SJSA1 (cell line): Measurements from ENCODE around the gene PRKAA1. TPM values are rescaled to one million over a fixed set of nuclear protein-coding genes. Genes with fewer than 3 reads are reported as not detected.
"Not testable (repeated sequence)": the region's sequence is repeated elsewhere in the genome, so short reads cannot be mapped to it uniquely, and the experiment has no call there.

Experiments used
- DNase-seq, 2 experiments: peaks; one replicate each; pipeline ENCODE4 v3.0.0-alpha.2; 2015 to 2020; ENCODE audit warnings: low spot score in 2 of 2, low read depth in 1 of 2
- H3K27ac ChIP-seq: fragments of 250-450 bp; sonication (Bioruptor Pico); 2 replicates; pipeline ENCODE4 v1.5.1; 2020; ENCODE audit warnings: mild to moderate bottlenecking, moderate library complexity
- H3K27me3 ChIP-seq: fragments of 250-450 bp; sonication (Bioruptor Pico); replicated peaks from 2 replicates; pipeline ENCODE4 v1.5.1; 2020; ENCODE audit warnings: mild to moderate bottlenecking, moderate library complexity
- H3K36me3 ChIP-seq: fragments of 250-450 bp; sonication (Bioruptor Pico); 2 replicates; pipeline ENCODE4 v1.5.1; 2020; ENCODE audit warnings: mild to moderate bottlenecking
- H3K4me1 ChIP-seq: fragments of 250-450 bp; sonication (Bioruptor Pico); replicated peaks from 2 replicates; pipeline ENCODE4 v1.6.1; 2021; ENCODE audit warnings: mild to moderate bottlenecking
- H3K4me3 ChIP-seq: fragments of 250-450 bp; sonication (Bioruptor Pico); 2 replicates; pipeline ENCODE4 v1.5.1; 2020; ENCODE audit warnings: mild to moderate bottlenecking
- H3K9me3 ChIP-seq: fragments of 250-450 bp; sonication (Bioruptor Pico); replicated peaks from 2 replicates; pipeline ENCODE4 v1.5.1; 2020; ENCODE audit warnings: mild to moderate bottlenecking
- total RNA-seq: library from RNA; depleted of rRNA; stranded (reverse); fragments of >200 nt; shearing (Covaris generic); gene quantifications from 2 replicates; pipeline ENCODE4 v1.2.3, GENCODE V29; 2014; rRNA removed

The PRKAA1 gene
- total RNA-seq, 1 experiment from 2014 or later: 106 TPM

GRCh38 chr5:40716590-40716989 lies 81.6 kb downstream of the PRKAA1 start:
- no peak overlapping the region for H3K4me3 ChIP-seq
- H3K36me3 ChIP-seq: peaks cover 9% of the 10 kb centered on the region
- H3K9me3 ChIP-seq: 0 out of 2 replicates have a peak, but pooled peaks cover 3% of the 10 kb centered on the region
- no peak overlapping the region for H3K27ac ChIP-seq
- no peaks in the 10 kb centered on the region for H3K27me3 ChIP-seq
- H3K4me1 ChIP-seq: no peaks in the 10 kb centered on the region
- DNase-seq: no peak

GRCh38 chr5:40716000-40716399 lies 82.2 kb downstream of the PRKAA1 start:
- Histone ChIP-seq H3K27me3 (no peaks in the 10 kb centered on the region), H3K9me3 (0 out of 2 replicates have a peak, but pooled peaks cover 3% of the 10 kb centered on the region), H3K36me3 (peaks cover 4% of the 10 kb centered on the region), H3K27ac (no peak overlapping the region), H3K4me1 (no peaks in the 10 kb centered on the region), H3K4me3 (no peak overlapping the region)
- peak in 1 of 2 experiments; percentile 6 for DNase-seq

- no peak for DNase-seq
- Histone ChIP-seq H3K4me3 (no peak overlapping the region), H3K27ac (no peak overlapping the region), H3K36me3 (no peaks in the 10 kb centered on the region), H3K9me3 (no peaks in the 10 kb centered on the region), H3K4me1 (no peaks in the 10 kb centered on the region), H3K27me3 (no peaks in the 10 kb centered on the region)
Observed at GRCh38 chr5:40714001-40714400, 84.2 kb downstream of the PRKAA1 start.

GRCh38 chr5:40710575-40710974 lies 87.6 kb downstream of the PRKAA1 start:
- H3K9me3 ChIP-seq, H3K4me1 ChIP-seq, H3K27ac ChIP-seq: not testable (repeated sequence)

More at GRCh38 chr5:40710575-40710974, 87.6 kb downstream of the PRKAA1 start:
- DNase-seq, H3K36me3 ChIP-seq, H3K4me3 ChIP-seq, H3K27me3 ChIP-seq: not testable (repeated sequence)

Other genes with a start within 250 kb of the PRKAA1 start
- 22.5 and 27.6 TPM in 2 replicates for gene PTGER4, start 118.5 kb downstream of the PRKAA1 start, total RNA-seq
- 19.1 and 19.4 TPM in 2 replicates for gene TTC33, start 42.4 kb downstream of the PRKAA1 start, total RNA-seq
- gene RPL37, start 36.8 kb upstream of the PRKAA1 start, total RNA-seq: 145 and 281 TPM in 2 replicates
- 4.3 and 6.6 TPM in 2 replicates for gene CARD6, start 43.0 kb upstream of the PRKAA1 start, total RNA-seq
- gene C7, start 111.1 kb upstream of the PRKAA1 start, total RNA-seq: not detected in 2 replicates